Activated naive CD8-positive, alpha-beta T cell treated with anti-CD3 and anti-CD28 coated beads for 36 hours (primary cell): ENCODE results near the gene SLC29A4. TPM values are rescaled to one million over a fixed set of nuclear protein-coding genes. Genes with fewer than 3 reads are reported as not detected.
"Not testable (repeated sequence)": the region's sequence is repeated elsewhere in the genome, so short reads cannot be mapped to it uniquely, and the experiment has no call there.

ENCODE experiments used
- DNase-seq: peaks from one replicate; pipeline ENCODE4 v3.0.0; 2021
- H3K27ac Mint-ChIP-seq: one replicate; pipeline ENCODE4 v1.8.0; 2022; ENCODE audit warnings: mild to moderate bottlenecking, moderate library complexity, mixed read lengths
- H3K27me3 Mint-ChIP-seq: one replicate; pipeline ENCODE4 v1.8.0; 2022; ENCODE audit warnings: mild to moderate bottlenecking, mixed read lengths
- H3K36me3 Mint-ChIP-seq: one replicate; pipeline ENCODE4 v1.8.0; 2021; ENCODE audit warnings: mild to moderate bottlenecking, mixed read lengths
- H3K4me1 Mint-ChIP-seq: one replicate; pipeline ENCODE4 v1.8.0; 2021; ENCODE audit warnings: mixed read lengths
- H3K4me3 Mint-ChIP-seq: one replicate; pipeline ENCODE4 v1.8.0; 2022; ENCODE audit warnings: mild to moderate bottlenecking, moderate library complexity, mixed read lengths
- H3K9me3 Mint-ChIP-seq: one replicate; pipeline ENCODE4 v1.8.0; 2022; ENCODE audit warnings: mixed read lengths
- total RNA-seq, 2 experiments: library from RNA; stranded (reverse); gene quantifications; one replicate each; pipeline ENCODE4 v1.2.3, GENCODE V29; 2021

SLC29A4 gene
- total RNA-seq, 2 experiments from 2014 or later, result 1.4 to 1.6 TPM

GRCh38 chr7:5320802-5321396, 38.2 kb downstream of the SLC29A4 start:
- Mint-ChIP-seq H3K27ac (no peak overlapping the region), H3K36me3 (peaks cover 55% of the 10 kb centered on the region), H3K9me3 (peaks cover 15% of the 10 kb centered on the region), H3K4me3 (no peak overlapping the region), H3K4me1 (no peaks in the 10 kb centered on the region), H3K27me3 (no peaks in the 10 kb centered on the region)
- DNase-seq, result no peak

- Mint-ChIP-seq H3K27me3 (no peaks in the 10 kb centered on the region), H3K4me1 (peaks cover 2% of the 10 kb centered on the region), H3K36me3 (peaks cover 49% of the 10 kb centered on the region), H3K27ac (no peak overlapping the region), H3K4me3 (no peak overlapping the region), H3K9me3 (peaks cover 15% of the 10 kb centered on the region)
- DNase-seq, result no peak
Measured at GRCh38 chr7:5322621-5323410, 40.1 kb downstream of the SLC29A4 start.

- peaks cover 37% of the 10 kb centered on the region for H3K36me3 Mint-ChIP-seq
- not testable (repeated sequence) for H3K27ac Mint-ChIP-seq, H3K9me3 Mint-ChIP-seq, H3K4me1 Mint-ChIP-seq, H3K4me3 Mint-ChIP-seq, H3K27me3 Mint-ChIP-seq, DNase-seq
Measured at GRCh38 chr7:5323800-5324781, 41.3 kb downstream of the SLC29A4 start.

- no peaks in the 10 kb centered on the region for H3K9me3 Mint-ChIP-seq
- peaks cover 28% of the 10 kb centered on the region for H3K36me3 Mint-ChIP-seq
- H3K4me3 Mint-ChIP-seq, result no peak overlapping the region
- H3K27me3 Mint-ChIP-seq, result no peaks in the 10 kb centered on the region
- peaks cover 2% of the 10 kb centered on the region for H3K4me1 Mint-ChIP-seq
- DNase-seq, result no peak
- no peak overlapping the region for H3K27ac Mint-ChIP-seq
Measured at GRCh38 chr7:5324961-5325360, 42.2 kb downstream of the SLC29A4 start.

- Mint-ChIP-seq H3K9me3 (no peaks in the 10 kb centered on the region), H3K27ac (no peak overlapping the region)
Measured at GRCh38 chr7:5330288-5330687, 47.5 kb downstream of the SLC29A4 start.

GRCh38 chr7:5332579-5332978, 49.8 kb downstream of the SLC29A4 start:
- H3K27me3 Mint-ChIP-seq, result no peaks in the 10 kb centered on the region
- H3K27ac Mint-ChIP-seq, result no peak overlapping the region
- H3K9me3 Mint-ChIP-seq, result peaks cover 13% of the 10 kb centered on the region
- no peak overlapping the region for H3K4me3 Mint-ChIP-seq
- DNase-seq, result no peak
- H3K36me3 Mint-ChIP-seq, result peaks cover 51% of the 10 kb centered on the region
- peaks cover 19% of the 10 kb centered on the region for H3K4me1 Mint-ChIP-seq

More at GRCh38 chr7:5330288-5330687, 47.5 kb downstream of the SLC29A4 start:
- H3K4me1 Mint-ChIP-seq, result peaks cover 21% of the 10 kb centered on the region
- DNase-seq, result no peak
- no peak overlapping the region for H3K4me3 Mint-ChIP-seq
- H3K36me3 Mint-ChIP-seq, result peaks cover 35% of the 10 kb centered on the region
- H3K27me3 Mint-ChIP-seq, result no peaks in the 10 kb centered on the region

- no peak overlapping the region for H3K27ac Mint-ChIP-seq
- no peak overlapping the region for H3K4me3 Mint-ChIP-seq
- H3K4me1 Mint-ChIP-seq, result peaks cover 19% of the 10 kb centered on the region
- DNase-seq, result no peak
- H3K9me3 Mint-ChIP-seq, result peaks cover 13% of the 10 kb centered on the region
- H3K27me3 Mint-ChIP-seq, result no peaks in the 10 kb centered on the region
- H3K36me3 Mint-ChIP-seq, result peaks cover 58% of the 10 kb centered on the region
Measured at GRCh38 chr7:5333121-5334045, 50.6 kb downstream of the SLC29A4 start.

- peaks cover 69% of the 10 kb centered on the region for H3K36me3 Mint-ChIP-seq
- no peak overlapping the region for H3K27ac Mint-ChIP-seq
- DNase-seq, result no peak
- H3K9me3 Mint-ChIP-seq, result peaks cover 13% of the 10 kb centered on the region
- no peak overlapping the region for H3K4me3 Mint-ChIP-seq
- peaks cover 19% of the 10 kb centered on the region for H3K4me1 Mint-ChIP-seq
- no peaks in the 10 kb centered on the region for H3K27me3 Mint-ChIP-seq
Measured at GRCh38 chr7:5334671-5335070, 51.9 kb downstream of the SLC29A4 start.

- Mint-ChIP-seq H3K27ac (no peak overlapping the region), H3K4me3 (no peak overlapping the region), H3K36me3 (peaks cover 74% of the 10 kb centered on the region), H3K9me3 (peaks cover 17% of the 10 kb centered on the region), H3K27me3 (no peaks in the 10 kb centered on the region), H3K4me1 (peaks cover 12% of the 10 kb centered on the region)
- no peak for DNase-seq
Measured at GRCh38 chr7:5337047-5337446, 54.3 kb downstream of the SLC29A4 start.

GRCh38 chr7:5339955-5340354, 57.2 kb downstream of the SLC29A4 start:
- peaks cover 7% of the 10 kb centered on the region for H3K4me1 Mint-ChIP-seq

GRCh38 chr7:5342631-5343030, 59.9 kb downstream of the SLC29A4 start:
- Mint-ChIP-seq H3K4me1 (peaks cover 7% of the 10 kb centered on the region), H3K27me3 (no peaks in the 10 kb centered on the region), H3K4me3 (no peak overlapping the region), H3K36me3 (peaks cover 80% of the 10 kb centered on the region), H3K9me3 (peaks cover 19% of the 10 kb centered on the region), H3K27ac (no peak overlapping the region)
- DNase-seq, result no peak

More at GRCh38 chr7:5339955-5340354, 57.2 kb downstream of the SLC29A4 start:
- DNase-seq, result no peak
- H3K36me3 Mint-ChIP-seq, result peaks cover 90% of the 10 kb centered on the region
- H3K4me3 Mint-ChIP-seq, result no peak overlapping the region
- peaks cover 30% of the 10 kb centered on the region for H3K9me3 Mint-ChIP-seq
- no peak overlapping the region for H3K27ac Mint-ChIP-seq
- no peaks in the 10 kb centered on the region for H3K27me3 Mint-ChIP-seq

GRCh38 chr7:5343884-5344283, 61.1 kb downstream of the SLC29A4 start:
- H3K27me3 Mint-ChIP-seq, result no peaks in the 10 kb centered on the region
- H3K4me3 Mint-ChIP-seq, result no peak overlapping the region
- H3K4me1 Mint-ChIP-seq, result peaks cover 7% of the 10 kb centered on the region
- H3K27ac Mint-ChIP-seq, result no peak overlapping the region
- peaks cover 69% of the 10 kb centered on the region for H3K36me3 Mint-ChIP-seq
- peaks cover 19% of the 10 kb centered on the region for H3K9me3 Mint-ChIP-seq
- no peak for DNase-seq

- Mint-ChIP-seq H3K4me1 (peaks cover 7% of the 10 kb centered on the region), H3K27ac (no peak overlapping the region), H3K9me3 (peaks cover 19% of the 10 kb centered on the region), H3K36me3 (peaks cover 65% of the 10 kb centered on the region), H3K27me3 (no peaks in the 10 kb centered on the region), H3K4me3 (no peak overlapping the region)
- no peak for DNase-seq
Measured at GRCh38 chr7:5344342-5344741, 61.6 kb downstream of the SLC29A4 start.

GRCh38 chr7:5345171-5345570, 62.4 kb downstream of the SLC29A4 start:
- Mint-ChIP-seq H3K4me1 (peaks cover 2% of the 10 kb centered on the region), H3K27me3 (no peaks in the 10 kb centered on the region), H3K9me3 (peaks cover 19% of the 10 kb centered on the region), H3K4me3 (no peak overlapping the region), H3K36me3 (peaks cover 57% of the 10 kb centered on the region), H3K27ac (no peak overlapping the region)
- no peak for DNase-seq
